Retinal pigment epithelial cell (primary cell): Measurements from ENCODE around the gene MYLK4.

Source experiments
- DNase-seq: peaks from one replicate; pipeline ENCODE4 v3.0.0-alpha.2; 2010; ENCODE audit warnings: low read depth
- H3K4me3 ChIP-seq: 2 replicates; pipeline ENCODE4 v1.5.1; 2011; ENCODE audit warnings: mild to moderate bottlenecking, low read length, control low read depth, moderate library complexity
- TF ChIP-seq, protein P1 (sequence below): conservative IDR thresholded peaks from 2 replicates; pipeline ENCODE4 v1.5.1; 2011; ENCODE audit warnings: low read depth, low read length, control low read depth, inconsistent platforms

Gene MYLK4

DNA sequence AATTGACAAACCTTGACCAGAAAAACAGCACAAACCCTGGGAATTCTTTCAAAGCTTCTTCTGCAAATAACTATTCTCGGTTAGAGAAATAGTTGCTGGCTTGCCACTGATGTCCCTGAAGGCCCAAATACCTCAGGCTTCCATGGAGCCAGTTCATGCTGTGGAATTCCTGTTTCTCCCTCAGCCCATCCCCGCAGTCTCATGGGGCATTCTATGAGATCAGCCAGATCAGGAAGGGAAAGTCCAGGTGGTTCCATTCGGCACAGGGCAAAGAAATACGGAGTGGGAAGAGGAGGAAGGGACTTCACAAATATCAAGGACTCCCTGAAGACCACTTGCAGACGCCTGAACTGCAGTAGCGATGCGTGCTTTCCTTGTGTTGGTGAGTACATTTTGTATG lies 63.3 kb downstream of the MYLK4 start:
- TF ChIP-seq, protein P1, sequence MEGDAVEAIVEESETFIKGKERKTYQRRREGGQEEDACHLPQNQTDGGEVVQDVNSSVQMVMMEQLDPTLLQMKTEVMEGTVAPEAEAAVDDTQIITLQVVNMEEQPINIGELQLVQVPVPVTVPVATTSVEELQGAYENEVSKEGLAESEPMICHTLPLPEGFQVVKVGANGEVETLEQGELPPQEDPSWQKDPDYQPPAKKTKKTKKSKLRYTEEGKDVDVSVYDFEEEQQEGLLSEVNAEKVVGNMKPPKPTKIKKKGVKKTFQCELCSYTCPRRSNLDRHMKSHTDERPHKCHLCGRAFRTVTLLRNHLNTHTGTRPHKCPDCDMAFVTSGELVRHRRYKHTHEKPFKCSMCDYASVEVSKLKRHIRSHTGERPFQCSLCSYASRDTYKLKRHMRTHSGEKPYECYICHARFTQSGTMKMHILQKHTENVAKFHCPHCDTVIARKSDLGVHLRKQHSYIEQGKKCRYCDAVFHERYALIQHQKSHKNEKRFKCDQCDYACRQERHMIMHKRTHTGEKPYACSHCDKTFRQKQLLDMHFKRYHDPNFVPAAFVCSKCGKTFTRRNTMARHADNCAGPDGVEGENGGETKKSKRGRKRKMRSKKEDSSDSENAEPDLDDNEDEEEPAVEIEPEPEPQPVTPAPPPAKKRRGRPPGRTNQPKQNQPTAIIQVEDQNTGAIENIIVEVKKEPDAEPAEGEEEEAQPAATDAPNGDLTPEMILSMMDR, result no peak
- H3K4me3 ChIP-seq, result no peak overlapping the region

DNA sequence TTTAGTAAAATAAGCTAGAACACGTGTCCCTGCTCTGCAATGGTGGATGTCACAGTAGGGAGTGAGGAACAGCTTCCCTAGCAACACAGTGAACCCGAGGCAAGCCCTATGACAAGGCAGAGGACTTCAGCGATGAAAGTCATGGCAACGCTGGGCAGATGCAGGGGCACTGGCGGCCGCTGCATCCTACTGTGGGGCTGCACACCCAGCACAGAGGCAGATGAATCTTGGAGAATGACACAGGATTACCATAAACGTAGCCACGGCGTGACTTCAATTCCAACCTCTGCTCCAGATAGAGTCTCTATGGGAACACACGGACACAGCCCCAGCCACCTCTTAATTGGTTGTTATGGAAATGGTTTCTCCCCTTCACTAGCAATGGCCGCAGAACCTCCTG lies 64.2 kb downstream of the MYLK4 start:
- DNase-seq, result no peak
- TF ChIP-seq, protein P1, result no peak
- no peak overlapping the region for H3K4me3 ChIP-seq

More for the DNA sequence above, 63.3 kb downstream of the MYLK4 start:
- no peak for DNase-seq

DNA sequence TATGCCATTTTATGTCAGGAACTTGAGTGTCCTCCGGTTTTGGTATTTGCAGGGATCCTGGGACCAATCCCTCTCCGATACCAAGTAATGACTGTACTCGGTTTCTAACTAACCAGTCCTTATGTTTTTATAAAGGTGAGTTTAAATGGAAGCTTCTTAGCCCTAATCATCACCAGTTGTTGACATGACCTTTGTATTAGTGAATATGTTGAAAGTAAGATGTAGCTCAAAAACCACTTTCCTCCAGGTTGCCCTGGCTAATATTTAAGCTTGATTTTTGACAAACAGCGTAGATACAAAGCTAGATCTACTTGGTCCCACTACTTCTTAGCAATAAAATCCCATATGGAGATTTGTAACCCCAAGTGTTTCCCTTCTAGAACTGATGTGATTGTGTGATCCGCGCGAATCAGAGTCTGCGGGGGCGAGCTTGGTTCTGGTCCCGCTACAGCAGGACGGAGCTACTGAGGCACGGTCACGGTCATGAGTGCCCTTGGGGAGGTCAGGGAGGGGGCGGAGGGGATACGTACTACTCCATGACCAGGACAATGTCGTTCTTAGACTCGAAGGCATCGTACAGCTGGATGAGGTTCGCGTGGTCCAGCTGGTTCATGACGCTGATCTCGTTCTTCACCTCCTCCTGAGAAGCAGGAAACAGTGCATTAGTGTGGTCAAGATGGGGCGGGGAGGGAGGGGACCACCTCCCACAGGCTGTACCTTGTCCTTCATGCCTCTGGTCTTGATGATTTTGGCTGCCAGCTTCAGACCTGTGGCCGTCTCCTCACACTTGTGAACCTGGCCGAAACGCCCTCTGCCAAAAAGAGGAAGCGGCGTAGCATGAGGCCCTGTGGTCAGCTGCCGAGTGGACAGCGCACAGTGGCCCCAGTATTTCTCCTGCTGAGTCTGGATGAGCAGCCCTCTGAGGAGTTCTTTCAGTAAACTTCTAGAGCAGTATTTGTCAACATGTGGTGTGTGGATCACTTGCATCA lies 65.7 kb downstream of the MYLK4 start:
- DNase-seq, result no peak
- H3K4me3 ChIP-seq, result no peak overlapping the region
- TF ChIP-seq, protein P1, result no peak

DNA sequence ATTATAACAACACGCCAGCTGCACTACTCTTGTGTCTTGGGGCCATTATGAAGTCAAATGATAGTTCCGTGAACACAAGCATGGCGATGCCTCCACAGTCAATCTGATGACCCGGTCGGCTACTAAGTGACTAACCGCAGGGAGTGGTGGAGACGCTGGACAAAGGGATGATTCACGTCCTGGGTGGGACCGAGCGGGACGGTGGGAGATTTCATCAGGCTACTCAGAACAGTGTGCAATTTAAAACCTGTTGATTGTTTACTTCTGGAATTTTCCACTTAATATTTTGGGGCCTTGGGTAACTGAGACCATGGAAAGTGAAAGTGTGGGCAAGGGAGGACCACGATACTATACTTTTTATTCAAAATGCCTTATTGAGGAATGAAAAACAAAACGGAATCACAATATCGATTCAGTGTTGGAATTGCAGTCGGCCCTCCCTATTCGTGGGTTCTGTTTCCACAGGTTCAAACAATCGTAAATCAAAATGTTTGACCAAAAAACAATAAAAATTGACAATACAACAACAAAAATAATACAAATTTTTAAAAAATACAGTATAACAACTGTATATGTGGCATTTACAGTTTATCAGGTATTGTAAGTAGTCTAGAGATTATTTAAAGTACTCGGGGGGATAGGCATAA lies 66.5 kb downstream of the MYLK4 start:
- TF ChIP-seq, protein P1, result no peak
- DNase-seq, result no peak
- no peak overlapping the region for H3K4me3 ChIP-seq

DNA sequence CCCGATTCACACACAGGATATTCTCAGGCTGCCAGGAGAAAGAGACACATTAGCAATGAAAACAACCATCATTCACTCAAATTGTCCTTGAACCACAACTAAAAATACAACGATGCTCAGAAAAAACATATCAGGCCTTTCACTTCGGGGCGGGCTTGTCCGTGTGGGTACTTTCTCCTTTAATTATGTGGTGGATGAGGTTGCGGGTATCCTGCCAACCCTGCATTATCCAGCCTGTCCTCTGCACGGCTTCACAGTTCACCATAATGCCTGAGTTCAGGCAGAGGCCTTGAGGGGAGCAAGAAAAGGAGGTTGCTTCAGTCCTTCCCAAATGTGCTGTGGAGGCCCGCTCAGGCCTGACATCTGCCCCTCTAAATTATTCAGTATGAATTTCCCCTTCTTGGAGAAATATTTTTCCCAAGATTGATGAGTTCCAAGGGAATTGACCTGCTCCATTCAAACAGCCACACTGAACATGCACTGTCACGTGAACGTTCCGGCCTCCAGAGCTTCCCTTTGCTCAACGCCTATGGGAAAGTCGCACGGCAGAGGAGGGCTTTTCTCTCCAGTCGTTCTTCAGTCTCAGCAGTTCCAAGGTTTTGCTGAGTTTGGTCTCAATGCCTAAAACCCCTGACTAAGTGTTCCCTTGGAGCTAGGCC lies 70.3 kb downstream of the MYLK4 start:
- no peak overlapping the region for H3K4me3 ChIP-seq
- TF ChIP-seq, protein P1, result no peak
- no peak for DNase-seq

DNA sequence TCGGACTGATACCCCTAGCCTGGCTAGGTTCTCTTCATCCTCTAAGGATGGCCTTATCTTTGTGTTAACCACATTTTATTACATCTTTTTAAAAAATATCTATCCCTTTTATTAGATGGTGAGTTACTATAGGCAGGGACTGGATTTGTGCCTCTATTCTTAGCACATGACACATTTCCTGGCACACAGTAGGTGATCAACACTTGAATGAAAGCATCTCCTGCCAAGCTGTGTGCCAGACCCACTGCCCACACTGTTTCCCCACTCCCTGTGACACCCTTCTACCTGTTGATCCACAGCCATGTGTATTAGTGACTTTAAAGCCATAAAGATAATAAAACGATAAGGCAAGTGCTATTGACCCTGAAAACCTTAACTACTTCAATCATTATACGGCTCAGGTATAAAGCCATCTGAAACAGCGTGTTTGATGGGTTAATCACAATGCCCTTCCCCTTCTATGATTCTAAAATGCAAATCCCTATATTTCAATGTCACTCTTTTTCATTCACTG lies 73.6 kb downstream of the MYLK4 start:
- TF ChIP-seq, protein P1, result no peak
- DNase-seq, result no peak
- no peak overlapping the region for H3K4me3 ChIP-seq
